AG20443 (cell line): ENCODE measurements around the gene KLK3.
"Not testable (repeated sequence)": the region's sequence is repeated elsewhere in the genome, so short reads cannot be mapped to it uniquely, and the experiment has no call there.

Experiments
- DNase-seq: peaks from one replicate; pipeline ENCODE4 v3.0.0; 2012; ENCODE audit warnings: low spot score, mixed read lengths

Gene KLK3

GRCh38 chr19:50854636-50855410 lies at the start of gene KLK3:
Gene KLK3 (plus strand): TSS chr19:50854915. CDS start chr19:50854956, 41 bp downstream.
- DNase-seq: no peak

- DNase-seq: no peak
Observed at GRCh38 chr19:50808856-50809255, 45.9 kb upstream of the KLK3 start.

- not testable (repeated sequence) for DNase-seq
Observed at GRCh38 chr19:50811622-50812238, 43.0 kb upstream of the KLK3 start.

- no peak for DNase-seq
Observed at GRCh38 chr19:50812474-50812873, 42.2 kb upstream of the KLK3 start.

GRCh38 chr19:50814883-50815282 lies 39.8 kb upstream of the KLK3 start:
- no peak for DNase-seq

GRCh38 chr19:50815439-50815838 lies 39.3 kb upstream of the KLK3 start:
- DNase-seq: no peak

GRCh38 chr19:50817941-50818858 lies 36.5 kb upstream of the KLK3 start:
- DNase-seq: peak; percentile 67

GRCh38 chr19:50818859-50819472 lies 35.7 kb upstream of the KLK3 start:
- DNase-seq: no peak

GRCh38 chr19:50819636-50820035 lies 35.1 kb upstream of the KLK3 start:
- DNase-seq: no peak

GRCh38 chr19:50820086-50820485 lies 34.6 kb upstream of the KLK3 start:
- no peak for DNase-seq

GRCh38 chr19:50820549-50821247 lies 34.0 kb upstream of the KLK3 start:
- no peak for DNase-seq

- DNase-seq: no peak
Observed at GRCh38 chr19:50821248-50821612, 33.5 kb upstream of the KLK3 start.

GRCh38 chr19:50821622-50822021 lies 33.1 kb upstream of the KLK3 start:
- DNase-seq: no peak

GRCh38 chr19:50822661-50823208 lies 32.0 kb upstream of the KLK3 start:
- DNase-seq: no peak

GRCh38 chr19:50823389-50824042 lies 31.2 kb upstream of the KLK3 start, which contains the start of gene KLK1:
Gene KLK1 (minus strand): TSS chr19:50823787. CDS start chr19:50823748, 39 bp downstream.
- DNase-seq: no peak

- DNase-seq: no peak
Observed at GRCh38 chr19:50826492-50827240, 28.0 kb upstream of the KLK3 start.

GRCh38 chr19:50827476-50827875 lies 27.2 kb upstream of the KLK3 start:
- no peak for DNase-seq

GRCh38 chr19:50829801-50830200 lies 24.9 kb upstream of the KLK3 start:
- DNase-seq: no peak

- DNase-seq: no peak
Observed at GRCh38 chr19:50830266-50831025, 24.3 kb upstream of the KLK3 start.
